ENCODE measurements around the gene CCDC50.

CCDC50 gene

GRCh38 chr3:191328962-191329653 lies at the start of gene CCDC50:
CCDC50 (plus strand) TSS chr3:191329394; CDS start chr3:191329675, 281 bp downstream.
- DNase-seq (ENCODE audit: low read depth), result no peak

- DNase-seq (ENCODE audit: low read depth), result no peak
These were observed 49.1 kb upstream of the CCDC50 start for GRCh38 chr3:191280111-191280510.

GRCh38 chr3:191280882-191281281 lies 48.3 kb upstream of the CCDC50 start:
- DNase-seq (ENCODE audit: low read depth), result no peak

- no peak for DNase-seq (ENCODE audit: low read depth)
These were observed 46.7 kb upstream of the CCDC50 start for GRCh38 chr3:191282251-191283185.

GRCh38 chr3:191283400-191283799 lies 45.8 kb upstream of the CCDC50 start:
- no peak for DNase-seq (ENCODE audit: low read depth)

- no peak for DNase-seq (ENCODE audit: low read depth)
These were observed 38.7 kb upstream of the CCDC50 start for GRCh38 chr3:191290311-191291025.

- DNase-seq (ENCODE audit: low read depth), result no peak
These were observed 36.8 kb upstream of the CCDC50 start for GRCh38 chr3:191292243-191293015.

GRCh38 chr3:191294291-191294690 lies 34.9 kb upstream of the CCDC50 start:
- no peak for DNase-seq (ENCODE audit: low read depth)

- DNase-seq (ENCODE audit: low read depth), result no peak
These were observed 33.1 kb upstream of the CCDC50 start for GRCh38 chr3:191296041-191296541.

- DNase-seq (ENCODE audit: low read depth), result no peak
These were observed 30.3 kb upstream of the CCDC50 start for GRCh38 chr3:191298846-191299245.

- no peak for DNase-seq (ENCODE audit: low read depth)
These were observed 28.8 kb upstream of the CCDC50 start for GRCh38 chr3:191300422-191300821.

GRCh38 chr3:191301017-191301416 lies 28.2 kb upstream of the CCDC50 start:
- no peak for DNase-seq (ENCODE audit: low read depth)

- no peak for DNase-seq (ENCODE audit: low read depth)
These were observed 27.3 kb upstream of the CCDC50 start for GRCh38 chr3:191301782-191302411.

- DNase-seq (ENCODE audit: low read depth), result no peak
These were observed 26.7 kb upstream of the CCDC50 start for GRCh38 chr3:191302451-191302850.

- DNase-seq (ENCODE audit: low read depth), result no peak
These were observed 25.6 kb upstream of the CCDC50 start for GRCh38 chr3:191303596-191303995.

- no peak for DNase-seq (ENCODE audit: low read depth)
These were observed 22.8 kb upstream of the CCDC50 start for GRCh38 chr3:191306428-191306827.

GRCh38 chr3:191307341-191307740 lies 21.9 kb upstream of the CCDC50 start:
- DNase-seq (ENCODE audit: low read depth), result no peak

- DNase-seq (ENCODE audit: low read depth), result no peak
These were observed 15.9 kb upstream of the CCDC50 start for GRCh38 chr3:191313296-191313695.

GRCh38 chr3:191314109-191314728 lies 15.0 kb upstream of the CCDC50 start:
- no peak for DNase-seq (ENCODE audit: low read depth)

- DNase-seq (ENCODE audit: low read depth), result no peak
These were observed 12.2 kb upstream of the CCDC50 start for GRCh38 chr3:191316876-191317603.
